HUES48 (cell line): ENCODE results near the gene RTP2.

Source experiments
- H3K27ac ChIP-seq: one replicate; pipeline ENCODE4 v1.7.0; 2013; ENCODE audit warnings: low read depth, low read length, inconsistent platforms
- H3K27me3 ChIP-seq: 2 replicates; pipeline ENCODE4 v1.6.1; 2013; ENCODE audit warnings: mild to moderate bottlenecking, low read length; ENCODE audit not compliant: control insufficient read depth, insufficient read depth
- H3K36me3 ChIP-seq: 2 replicates; pipeline ENCODE4 v1.6.1; 2013; ENCODE audit warnings: low read length; ENCODE audit not compliant: control insufficient read depth, insufficient read depth
- H3K4me1 ChIP-seq: 2 replicates; pipeline ENCODE4 v1.6.1; 2013; ENCODE audit warnings: mild to moderate bottlenecking, low read length; ENCODE audit not compliant: control insufficient read depth, insufficient read depth
- H3K4me3 ChIP-seq: 2 replicates; pipeline ENCODE4 v1.5.1; 2013; ENCODE audit warnings: mild to moderate bottlenecking, low read depth, low read length
- H3K9ac ChIP-seq: 2 replicates; pipeline ENCODE4 v1.6.1; 2013; ENCODE audit warnings: mild to moderate bottlenecking, low read depth, low read length, moderate library complexity
- H3K9me3 ChIP-seq: 2 replicates; pipeline ENCODE4 v1.6.1; 2013; ENCODE audit warnings: low read length; ENCODE audit not compliant: control insufficient read depth, insufficient read depth

Gene RTP2

GRCh38 chr3:187725653-187726370 lies 23.5 kb upstream of the RTP2 start:
- peaks cover 79% of the 10 kb centered on the region for H3K36me3 ChIP-seq
- H3K27ac ChIP-seq, result no peak overlapping the region

GRCh38 chr3:187725224-187725623 lies 22.9 kb upstream of the RTP2 start:
- no peak overlapping the region for H3K27ac ChIP-seq
- no peak overlapping the region for H3K9ac ChIP-seq
- H3K4me1 ChIP-seq, result peaks cover 4% of the 10 kb centered on the region; the same call in 1 of the 2 replicates
- no peak overlapping the region for H3K4me3 ChIP-seq
- no peaks in the 10 kb centered on the region for H3K9me3 ChIP-seq
- peaks cover 75% of the 10 kb centered on the region for H3K36me3 ChIP-seq
- no peaks in the 10 kb centered on the region for H3K27me3 ChIP-seq

More at GRCh38 chr3:187725653-187726370, 23.5 kb upstream of the RTP2 start:
- Histone ChIP-seq H3K4me1 (peaks cover 4% of the 10 kb centered on the region; the same call in 1 of the 2 replicates), H3K9me3 (no peaks in the 10 kb centered on the region), H3K9ac (no peak overlapping the region), H3K27me3 (no peaks in the 10 kb centered on the region), H3K4me3 (no peak overlapping the region)

- H3K4me1 ChIP-seq, result peaks cover 12% of the 10 kb centered on the region
- H3K27me3 ChIP-seq, result no peaks in the 10 kb centered on the region
- H3K9me3 ChIP-seq, result no peaks in the 10 kb centered on the region
- H3K36me3 ChIP-seq, result peaks cover 45% of the 10 kb centered on the region
- no peak overlapping the region for H3K27ac ChIP-seq
- H3K9ac ChIP-seq, result no peak overlapping the region
- no peak overlapping the region for H3K4me3 ChIP-seq
These were observed 19.9 kb upstream of the RTP2 start for GRCh38 chr3:187722206-187722612.

GRCh38 chr3:187721055-187721454 lies 18.7 kb upstream of the RTP2 start:
- peaks cover 12% of the 10 kb centered on the region for H3K4me1 ChIP-seq
- no peaks in the 10 kb centered on the region for H3K27me3 ChIP-seq
- H3K9ac ChIP-seq, result no peak overlapping the region
- no peaks in the 10 kb centered on the region for H3K9me3 ChIP-seq
- peaks cover 35% of the 10 kb centered on the region for H3K36me3 ChIP-seq
- H3K27ac ChIP-seq, result no peak overlapping the region
- H3K4me3 ChIP-seq, result no peak overlapping the region

DNA sequence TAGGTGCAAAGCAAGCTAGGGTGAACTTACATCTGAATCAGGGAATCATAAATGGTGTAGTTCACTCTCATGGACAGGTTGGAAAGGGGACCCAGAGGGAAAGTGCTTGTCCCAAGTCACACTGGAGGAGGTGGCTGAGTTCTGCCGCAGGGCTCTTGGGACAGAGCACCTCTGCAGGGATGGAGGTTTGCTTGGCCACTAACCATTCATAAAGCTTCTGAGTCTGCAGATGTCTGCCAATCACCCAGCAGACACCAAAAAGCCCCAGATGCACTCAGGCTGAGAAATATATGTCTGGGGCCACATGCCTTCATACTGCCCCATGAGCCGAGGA lies 17.9 kb upstream of the RTP2 start:
- Histone ChIP-seq H3K4me1 (peaks cover 12% of the 10 kb centered on the region), H3K27me3 (no peaks in the 10 kb centered on the region), H3K36me3 (peaks cover 30% of the 10 kb centered on the region), H3K9me3 (no peaks in the 10 kb centered on the region), H3K4me3 (no peak overlapping the region), H3K9ac (no peak overlapping the region), H3K27ac (peak overlapping the region; percentile 13)

DNA sequence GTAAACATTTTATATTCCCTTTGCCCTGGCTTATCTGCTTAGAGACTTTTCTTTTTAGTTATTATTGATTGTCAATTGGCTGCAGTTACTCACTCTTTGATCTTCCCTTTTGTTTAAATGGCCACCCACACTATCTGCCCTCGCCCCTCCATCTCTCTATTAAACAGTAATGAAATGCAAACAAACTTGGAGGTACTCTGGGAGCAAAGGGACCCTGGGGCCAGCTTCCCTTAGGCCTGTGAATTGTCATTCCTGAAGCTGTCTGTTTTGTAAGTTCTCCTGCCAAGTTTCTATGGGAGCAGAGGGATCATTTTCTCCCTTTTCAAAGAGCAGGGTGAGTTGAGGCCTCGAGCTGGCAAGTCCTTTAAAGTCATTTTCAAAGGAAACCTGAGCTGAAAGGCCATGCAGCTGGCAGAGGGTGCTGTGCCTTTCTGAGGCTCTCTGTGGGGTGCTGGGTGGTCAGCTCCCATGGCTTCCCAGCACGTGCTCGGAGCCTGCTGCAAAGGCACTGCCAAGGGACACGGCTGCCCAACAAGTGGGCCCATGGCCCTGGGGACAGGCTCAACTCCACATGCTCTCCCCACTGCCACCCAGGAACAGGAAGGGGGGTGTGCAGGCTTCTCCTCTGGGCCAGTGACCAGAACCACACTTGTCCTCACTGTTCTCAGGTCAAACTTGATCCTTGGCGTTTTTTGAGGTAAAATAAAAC lies 17.4 kb upstream of the RTP2 start:
- Histone ChIP-seq H3K27ac (peak overlapping the region; percentile 13), H3K9me3 (no peaks in the 10 kb centered on the region), H3K27me3 (no peaks in the 10 kb centered on the region), H3K4me3 (no peak overlapping the region), H3K4me1 (peaks cover 12% of the 10 kb centered on the region), H3K36me3 (peaks cover 25% of the 10 kb centered on the region), H3K9ac (no peak overlapping the region)

GRCh38 chr3:187718802-187719201 lies 16.4 kb upstream of the RTP2 start:
- Histone ChIP-seq H3K36me3 (peaks cover 16% of the 10 kb centered on the region), H3K4me3 (no peak overlapping the region), H3K9me3 (no peaks in the 10 kb centered on the region), H3K27ac (no peak overlapping the region), H3K4me1 (peaks cover 12% of the 10 kb centered on the region), H3K27me3 (no peaks in the 10 kb centered on the region), H3K9ac (no peak overlapping the region)

DNA sequence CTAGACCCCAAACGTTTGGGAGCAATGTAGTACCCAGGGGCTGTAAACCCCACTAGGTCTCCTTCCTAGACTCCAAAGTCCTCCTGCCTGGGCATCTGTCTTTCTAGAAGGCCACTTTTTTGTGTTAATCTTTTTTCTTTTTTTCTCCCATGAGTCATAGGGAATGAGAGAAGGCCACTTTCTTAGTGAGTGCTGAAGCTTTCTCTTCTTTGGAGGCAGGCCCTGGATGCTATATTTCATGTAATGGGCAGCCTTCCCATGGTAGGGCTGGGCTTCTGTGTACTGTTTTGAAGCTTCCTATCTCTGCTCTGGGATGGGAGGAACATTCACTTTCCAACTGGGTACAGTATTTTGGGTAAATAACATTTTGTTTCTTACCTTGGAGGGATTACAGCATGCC lies 15.2 kb upstream of the RTP2 start:
- Histone ChIP-seq H3K4me1 (peaks cover 12% of the 10 kb centered on the region), H3K9ac (no peak overlapping the region), H3K36me3 (peaks cover 4% of the 10 kb centered on the region; the same call in 1 of the 2 replicates), H3K27ac (no peak overlapping the region), H3K4me3 (no peak overlapping the region), H3K9me3 (no peaks in the 10 kb centered on the region), H3K27me3 (no peaks in the 10 kb centered on the region)

GRCh38 chr3:187714404-187714979 lies 12.1 kb upstream of the RTP2 start:
- Histone ChIP-seq H3K9ac (no peak overlapping the region), H3K27ac (no peak overlapping the region), H3K4me1 (peaks cover 4% of the 10 kb centered on the region; the same call in 1 of the 2 replicates), H3K27me3 (no peaks in the 10 kb centered on the region), H3K9me3 (no peaks in the 10 kb centered on the region), H3K4me3 (no peak overlapping the region), H3K36me3 (no peaks in the 10 kb centered on the region)

- no peaks in the 10 kb centered on the region for H3K27me3 ChIP-seq
- H3K9ac ChIP-seq, result no peak overlapping the region
- no peaks in the 10 kb centered on the region for H3K4me1 ChIP-seq
- H3K4me3 ChIP-seq, result no peak overlapping the region
- no peaks in the 10 kb centered on the region for H3K9me3 ChIP-seq
- no peak overlapping the region for H3K27ac ChIP-seq
- no peaks in the 10 kb centered on the region for H3K36me3 ChIP-seq
These were observed 11.1 kb upstream of the RTP2 start for GRCh38 chr3:187713504-187713903.

DNA sequence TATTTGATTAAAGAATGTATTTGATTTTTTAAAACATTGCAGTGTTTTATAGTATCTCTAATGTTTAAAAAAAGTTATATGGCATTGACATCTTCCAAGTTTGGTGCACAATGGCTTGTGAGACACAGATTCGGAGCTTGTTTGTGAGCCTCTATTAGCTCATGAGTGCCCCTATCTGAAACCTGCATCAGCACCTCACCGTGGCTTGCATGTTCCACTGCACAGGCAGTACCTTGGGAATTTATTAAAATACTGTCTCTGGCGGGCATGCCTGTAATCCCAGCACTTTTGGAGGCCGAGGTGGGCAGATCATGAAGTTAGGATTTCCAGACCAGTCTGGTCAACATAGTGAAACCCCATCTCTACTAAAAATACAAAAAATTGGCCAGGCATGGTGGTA lies 6.8 kb upstream of the RTP2 start:
- H3K4me3 ChIP-seq, result no peak overlapping the region
- no peaks in the 10 kb centered on the region for H3K9me3 ChIP-seq
- no peak overlapping the region for H3K9ac ChIP-seq
- no peak overlapping the region for H3K27ac ChIP-seq
- no peaks in the 10 kb centered on the region for H3K4me1 ChIP-seq
- no peaks in the 10 kb centered on the region for H3K36me3 ChIP-seq
- no peaks in the 10 kb centered on the region for H3K27me3 ChIP-seq
